Eye (tissue), 1 donor: Measurements from ENCODE around the gene GRID2IP.

Source experiments
- DNase-seq: peaks from one replicate; pipeline ENCODE4 v3.0.0-alpha.2; 2015

Gene GRID2IP

DNA sequence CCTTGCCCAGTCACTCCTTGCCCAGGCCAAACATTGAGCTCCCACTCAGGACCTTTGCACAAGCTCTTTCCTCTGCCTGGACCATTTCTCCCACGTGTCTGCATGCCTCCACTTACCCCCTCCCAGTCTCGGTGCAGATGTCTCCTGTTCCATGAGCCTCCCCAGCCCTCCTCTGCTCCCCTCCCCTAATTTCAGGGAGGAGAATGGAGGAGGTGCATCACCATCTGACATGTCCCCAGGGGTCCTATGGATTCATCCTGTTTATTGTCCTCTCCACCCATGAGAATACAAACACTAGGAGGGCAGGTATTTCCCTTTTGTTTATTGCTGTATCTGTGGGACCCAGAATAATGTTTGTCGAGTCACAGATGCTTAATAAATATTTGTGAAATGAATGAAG lies 8.6 kb upstream of the GRID2IP start:
- DNase-seq, result no peak

DNA sequence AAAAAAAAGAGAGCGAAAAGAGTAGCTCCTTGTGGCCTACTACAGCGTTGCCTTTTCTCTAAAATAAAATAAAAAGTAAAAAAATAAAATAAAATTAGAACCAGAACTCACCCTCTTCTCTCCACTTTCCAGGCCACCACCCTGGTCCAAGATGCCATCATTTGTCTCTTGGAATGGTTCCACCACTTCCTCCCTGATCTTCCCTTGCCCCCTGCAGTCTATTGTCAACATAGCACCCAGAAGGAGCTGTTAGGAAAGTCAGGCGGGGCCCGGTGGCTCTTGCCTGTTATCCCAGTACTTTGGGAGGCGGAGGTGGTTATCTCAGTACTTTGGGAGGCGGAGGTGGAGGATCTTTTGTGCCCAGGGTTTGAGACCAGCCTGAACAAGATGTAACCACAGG lies 7.6 kb upstream of the GRID2IP start:
- no peak for DNase-seq

- DNase-seq, result no peak
These were observed 4.9 kb upstream of the GRID2IP start for GRCh38 chr7:6556196-6556595.

DNA sequence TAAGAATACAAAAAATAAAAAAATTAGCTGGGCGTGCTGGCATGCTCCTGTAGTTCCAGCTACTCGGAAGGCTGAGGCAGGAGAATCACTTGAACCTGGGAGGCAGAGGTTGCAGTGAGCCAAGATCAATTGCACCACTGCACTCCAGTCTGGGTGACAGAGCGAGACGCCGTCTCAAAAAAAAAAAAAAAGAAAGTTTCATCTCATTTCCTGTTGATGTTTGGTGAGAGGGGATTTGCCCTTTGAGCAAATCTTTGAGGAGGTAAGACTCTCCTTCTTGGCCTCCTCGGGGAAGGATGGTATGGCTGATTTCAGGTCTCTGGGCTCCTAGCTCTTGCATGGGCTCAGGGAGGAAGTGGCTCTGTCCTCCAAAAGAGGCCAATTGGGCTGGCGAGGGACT lies 3.6 kb upstream of the GRID2IP start:
- no peak for DNase-seq

- no peak for DNase-seq
These were observed 2.3 kb upstream of the GRID2IP start for GRCh38 chr7:6553448-6554044.

GRCh38 chr7:6547400-6547799 lies 3.9 kb downstream of the GRID2IP start:
- no peak for DNase-seq

GRCh38 chr7:6546498-6547251 lies 4.6 kb downstream of the GRID2IP start:
- DNase-seq, result no peak

DNA sequence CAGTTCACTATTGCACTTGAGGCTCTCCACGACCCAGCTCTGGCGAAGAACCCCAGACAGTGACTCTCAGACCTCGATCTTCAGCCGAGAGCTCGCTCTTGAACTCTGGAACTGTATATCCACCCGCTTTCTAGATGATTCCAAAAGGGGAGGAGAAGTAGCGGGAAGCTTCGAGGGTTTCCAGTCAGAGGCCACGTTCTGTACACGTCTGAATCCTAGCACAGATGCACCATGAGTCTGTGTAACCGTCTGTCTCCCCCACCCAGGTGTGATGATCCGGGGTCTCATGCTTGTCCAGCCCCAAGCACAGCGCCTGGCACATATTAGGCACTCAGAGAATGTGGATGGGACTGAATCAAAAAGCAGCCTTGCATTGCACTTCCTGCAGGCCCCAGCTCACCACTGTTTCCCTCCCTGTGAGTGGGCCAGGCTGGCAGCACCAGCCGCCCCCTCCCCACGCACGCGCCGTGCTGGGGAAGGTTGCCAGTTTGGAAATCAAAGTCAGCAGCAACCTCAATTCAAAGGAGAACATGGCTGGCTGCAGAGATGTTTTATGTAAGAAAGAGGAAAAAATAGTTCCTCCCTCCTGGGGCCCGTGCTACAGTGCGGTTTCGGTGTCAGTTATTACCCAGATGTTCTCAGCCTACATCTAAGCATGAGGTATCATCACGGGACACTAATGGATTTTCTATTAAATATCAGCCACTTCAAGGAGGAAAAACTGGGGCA lies 5.7 kb downstream of the GRID2IP start:
- no peak for DNase-seq

GRCh38 chr7:6542368-6542767 lies 8.9 kb downstream of the GRID2IP start:
- no peak for DNase-seq

DNA sequence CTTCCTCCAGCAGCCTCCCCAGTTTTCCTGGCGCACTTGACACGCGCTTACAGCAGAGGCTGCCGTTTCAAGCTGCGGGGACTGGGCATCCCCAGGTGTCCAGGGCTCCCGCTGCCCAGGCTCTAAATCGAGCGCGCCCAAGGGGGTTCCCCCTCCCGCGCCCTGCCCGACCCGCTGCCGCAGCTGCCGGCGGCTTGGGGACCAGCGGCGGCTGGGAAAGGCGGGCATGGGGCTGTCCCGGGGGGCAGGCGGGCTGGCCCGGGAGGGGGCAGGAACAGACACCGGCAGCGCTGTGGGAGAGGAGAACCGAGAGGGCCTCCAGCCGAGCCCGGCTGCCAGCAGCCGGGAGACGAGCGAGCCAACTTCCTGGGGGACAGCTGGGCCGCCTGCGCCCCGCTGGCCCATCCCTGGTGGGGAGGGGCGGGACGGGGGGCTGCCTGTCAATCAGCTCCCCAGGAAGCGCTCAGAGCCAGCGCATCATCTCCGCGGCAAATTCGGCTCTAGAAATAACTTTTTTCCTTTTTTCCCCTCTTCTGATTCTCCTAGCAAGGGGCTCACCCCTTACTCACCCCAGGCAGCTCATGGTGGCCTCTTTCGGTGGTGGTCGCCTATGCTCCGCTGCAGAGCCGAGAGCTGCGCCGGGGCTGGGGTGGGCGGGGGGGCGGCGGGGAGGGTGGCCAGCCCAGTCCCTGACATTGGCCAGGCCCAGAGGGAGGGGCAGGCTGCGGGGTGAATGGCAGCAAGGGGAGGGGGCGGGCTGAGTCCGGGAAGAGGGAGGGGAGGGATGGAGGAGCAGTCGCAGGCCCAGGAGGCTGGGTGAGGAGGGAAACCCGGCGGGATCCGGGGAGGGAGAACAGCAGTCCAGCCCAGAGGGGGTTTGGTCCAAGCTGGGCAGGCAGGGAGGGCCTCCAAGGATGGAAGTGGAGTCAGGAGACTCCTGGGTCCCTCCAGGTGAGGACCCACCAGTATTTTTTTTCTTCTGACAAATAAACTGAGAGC lies 14.7 kb downstream of the GRID2IP start:
- peak; percentile 71 for DNase-seq

DNA sequence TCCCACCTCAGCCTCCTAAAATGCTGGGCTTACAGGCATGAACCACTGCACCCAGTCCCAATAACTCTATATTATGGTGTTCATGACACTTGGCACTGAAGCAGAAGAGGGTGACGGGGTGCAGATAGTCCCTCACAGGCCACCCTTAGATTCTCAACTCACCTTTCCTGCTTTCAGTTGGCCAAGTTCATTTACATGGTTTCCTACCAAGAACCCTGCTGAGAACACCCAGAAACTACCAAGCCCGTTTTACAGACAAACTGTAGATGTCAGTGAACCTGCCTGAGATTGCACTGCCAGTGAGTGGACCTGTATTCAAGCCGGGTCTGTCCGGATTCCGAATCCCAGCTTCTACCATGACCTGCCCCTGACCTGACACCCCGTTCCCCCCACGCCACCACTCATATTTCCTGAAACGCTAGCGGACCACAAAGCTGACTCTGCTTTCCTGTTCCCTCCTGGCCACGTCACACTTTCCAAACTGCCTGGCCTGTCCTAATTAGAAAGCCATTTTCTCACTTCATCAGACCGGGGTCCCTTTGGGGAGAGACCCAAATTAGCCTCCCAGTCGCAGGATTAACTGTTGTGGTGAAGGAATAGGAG lies 17.3 kb downstream of the GRID2IP start:
- peak; percentile 7 for DNase-seq

GRCh38 chr7:6532516-6532915 lies 18.7 kb downstream of the GRID2IP start:
- peak; percentile 3 for DNase-seq

GRCh38 chr7:6531492-6532279 lies 19.6 kb downstream of the GRID2IP start:
- DNase-seq, result peak; percentile 18

DNA sequence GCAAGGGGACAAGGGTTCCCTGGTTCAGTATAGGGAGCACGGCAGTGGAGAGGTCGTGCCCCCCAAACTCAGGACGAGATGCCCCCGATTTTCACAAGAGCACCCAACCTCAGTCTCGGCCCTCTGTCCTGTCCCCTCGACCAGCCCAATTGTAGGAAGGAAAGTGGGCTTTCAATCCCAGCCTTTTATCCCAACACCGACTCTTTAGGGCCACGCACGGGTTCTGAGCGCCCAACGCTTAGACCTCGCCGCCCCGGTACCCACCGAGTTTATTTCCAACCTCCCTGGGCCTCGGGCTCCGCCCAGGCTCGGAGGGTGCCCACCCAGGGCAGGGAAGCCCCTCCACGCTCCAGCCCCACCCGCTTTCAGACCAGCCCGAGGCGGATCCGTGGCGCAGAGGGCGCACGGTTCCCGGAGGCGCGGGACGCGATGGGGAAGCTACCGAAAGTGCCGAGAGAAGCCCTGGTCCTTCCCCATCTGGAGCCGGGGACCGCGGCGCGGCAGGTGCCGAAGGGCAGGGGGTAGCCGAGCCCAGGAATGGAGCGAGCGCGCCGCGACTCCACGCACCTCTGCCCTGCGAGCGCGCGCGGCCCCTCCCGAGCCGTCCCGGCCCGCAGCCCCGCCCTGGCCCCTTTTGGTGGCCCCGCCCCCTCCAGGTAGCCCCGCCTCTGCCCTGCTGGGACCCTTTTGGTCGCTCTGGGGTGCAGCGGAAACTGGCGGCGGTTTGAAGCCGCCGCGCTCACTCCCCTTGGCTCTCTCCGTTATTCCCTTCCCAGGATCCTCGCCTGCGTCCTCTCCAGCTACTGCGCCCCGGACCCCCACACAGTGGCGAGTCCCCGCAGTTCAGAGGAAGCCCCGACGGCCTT lies 20.4 kb downstream of the GRID2IP start:
- DNase-seq, result peak; percentile 38

DNA sequence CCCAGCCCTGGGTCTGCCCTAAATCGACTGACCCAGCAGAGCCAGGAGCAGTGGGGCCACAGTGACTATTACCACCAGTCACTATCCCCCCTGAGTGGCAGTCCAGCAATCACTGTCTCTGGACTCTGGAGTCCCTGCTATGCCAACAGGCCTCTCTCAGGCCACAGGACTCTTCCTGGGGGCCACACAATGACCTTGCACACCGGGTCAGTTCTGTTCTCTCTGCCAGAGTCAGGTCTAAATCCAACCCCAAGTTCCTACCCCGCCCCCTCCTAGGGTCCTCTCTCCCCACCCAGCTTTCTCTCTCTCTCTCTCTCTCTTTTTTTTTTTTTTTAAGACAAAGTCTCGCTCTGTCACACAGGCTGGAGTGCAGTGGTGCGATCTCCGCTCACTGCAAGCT lies 21.6 kb downstream of the GRID2IP start:
- DNase-seq, result no peak

DNA sequence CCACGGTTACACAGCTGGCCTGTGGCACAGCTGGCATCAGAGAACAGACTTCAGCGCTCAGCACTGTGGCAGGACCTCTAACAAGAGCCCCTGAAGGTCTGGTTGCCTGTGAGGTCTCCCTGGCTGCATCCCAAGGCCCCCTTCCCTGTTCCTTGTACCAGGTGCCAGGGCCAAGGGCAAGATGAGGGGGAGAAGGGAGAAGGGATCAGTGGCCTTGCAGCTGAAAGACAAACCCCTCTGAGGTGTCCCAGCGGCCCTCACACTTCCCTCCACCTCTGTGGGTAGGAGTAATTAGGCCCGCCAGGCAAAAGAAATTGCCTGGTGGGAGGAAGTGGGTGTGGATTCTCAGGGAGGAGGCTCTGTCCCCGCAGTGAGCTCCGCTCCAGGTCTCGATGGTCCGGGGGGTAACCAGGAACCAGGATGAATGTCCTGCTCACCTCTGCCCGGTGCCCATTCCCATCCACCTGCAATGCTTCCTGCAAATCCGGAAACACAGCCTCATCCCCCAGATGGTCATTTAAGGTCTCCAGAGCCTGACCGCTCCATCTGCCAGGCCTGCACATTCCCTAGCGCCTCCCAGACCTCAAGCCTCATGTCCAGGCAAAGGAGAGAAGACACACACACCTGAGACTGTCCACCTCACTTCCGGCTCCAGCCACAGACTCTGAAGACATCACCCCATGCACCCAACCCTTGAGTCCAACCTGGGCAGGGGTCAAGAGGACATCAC lies 22.7 kb downstream of the GRID2IP start:
- DNase-seq, result no peak

DNA sequence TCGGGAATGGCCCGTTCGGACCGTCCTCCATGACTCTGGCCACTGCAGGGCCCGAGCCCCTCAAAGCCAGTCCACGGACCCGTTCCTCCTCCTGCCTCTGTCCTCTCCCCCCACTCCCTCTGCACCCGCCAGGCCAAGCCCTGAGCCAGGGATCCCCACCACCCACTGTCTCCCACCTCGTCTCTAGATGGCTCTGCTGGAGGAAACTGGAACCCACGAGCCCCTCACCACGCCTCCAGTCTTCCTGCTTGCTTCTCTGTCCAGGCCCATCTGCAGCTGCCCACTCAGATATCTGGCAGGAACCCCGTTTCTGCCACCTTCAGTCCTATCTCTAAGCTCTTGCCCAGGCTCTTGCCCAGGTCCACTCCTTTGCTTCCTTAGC lies 24.3 kb downstream of the GRID2IP start:
- no peak for DNase-seq

DNA sequence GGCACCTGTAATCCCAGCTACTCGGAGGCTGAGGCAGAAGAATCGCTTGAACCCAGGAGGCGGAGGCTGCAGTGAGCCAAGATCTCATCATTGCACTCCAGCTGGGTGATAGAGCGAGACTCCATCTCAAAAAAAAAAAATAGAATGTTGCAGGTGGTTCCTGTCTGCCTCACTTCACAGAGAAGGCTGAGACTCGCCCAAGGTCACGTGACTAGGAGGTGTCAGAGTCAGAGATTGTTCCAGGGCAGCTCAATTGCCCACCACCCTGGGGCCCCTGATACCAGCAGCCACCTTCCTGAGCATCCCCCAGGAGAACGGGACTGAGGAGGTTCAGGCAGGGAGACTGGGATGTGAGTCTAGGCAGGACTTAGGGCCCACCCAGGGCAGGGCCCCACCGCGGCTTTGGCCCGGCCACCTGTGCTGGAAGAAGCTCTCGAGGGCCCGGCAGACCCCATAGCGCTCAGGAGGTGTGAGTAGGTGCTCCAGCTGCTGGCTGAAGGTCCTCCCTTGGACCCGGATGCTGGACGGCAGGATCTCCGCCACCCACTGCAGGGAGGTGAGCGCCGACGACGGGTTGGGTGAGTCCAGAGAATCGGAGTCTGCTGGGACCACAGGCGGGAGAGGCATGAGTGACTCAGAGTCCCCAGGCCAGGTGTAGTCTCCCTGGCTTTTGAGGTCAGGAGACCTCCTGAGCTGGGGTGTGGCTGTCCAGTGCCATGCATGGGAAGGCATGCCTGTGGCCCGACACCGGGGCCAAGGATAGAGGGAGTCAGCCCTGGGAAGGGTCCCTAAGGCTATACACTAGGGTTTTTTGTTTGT lies 30.9 kb downstream of the GRID2IP start:
- DNase-seq, result no peak
